Fibroblast of the aortic adventitia (primary cell): ENCODE results near the gene GSX2. TPM values are rescaled to one million over a fixed set of nuclear protein-coding genes. Genes with fewer than 3 reads are reported as not detected.

Experiments
- DNase-seq: peaks from one replicate; pipeline ENCODE4 v3.0.0-alpha.2; 2010; ENCODE audit warnings: low read depth
- H3K4me3 ChIP-seq: 2 replicates; pipeline ENCODE4 v1.5.1; 2011; ENCODE audit warnings: low read depth, mild to moderate bottlenecking, control low read depth, low read length, moderate library complexity
- CTCF ChIP-seq: IDR thresholded peaks from 2 replicates; pipeline ENCODE4 v1.5.1; 2011; ENCODE audit warnings: mild to moderate bottlenecking, low read length, control low read depth, inconsistent platforms; ENCODE audit not compliant: insufficient read depth
- total RNA-seq: library from RNA; depleted of rRNA; stranded (reverse); fragments of >200 nt; gene quantifications from 2 replicates; pipeline ENCODE4 v1.2.3, GENCODE V29; 2012; ENCODE audit warnings: low replicate concordance

GSX2 gene
- total RNA-seq, 1 donor, result not detected

DNA sequence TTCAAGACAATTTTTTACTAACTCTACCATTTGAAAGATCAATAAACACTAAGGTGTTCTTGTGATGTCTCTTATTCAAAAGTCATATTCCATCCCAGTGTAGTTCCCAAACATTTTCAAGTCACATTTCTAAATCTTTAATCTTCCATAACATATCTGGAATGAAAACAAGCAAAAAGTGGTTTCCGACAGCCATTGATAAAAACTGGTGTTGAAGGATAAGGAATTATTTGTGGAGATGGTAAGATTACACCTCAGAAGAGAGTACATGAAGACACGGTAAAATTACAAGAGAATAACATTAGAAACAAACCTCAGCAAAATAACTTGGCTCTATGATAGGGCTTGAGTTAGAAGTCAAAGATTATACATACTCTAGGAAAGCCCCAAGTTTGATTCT lies 39.8 kb upstream of the GSX2 start:
- H3K4me3 ChIP-seq, result peak overlapping the region; percentile 92
- no peak for TF ChIP-seq CTCF
- DNase-seq, result no peak

GRCh38 chr4:54061067-54061466 lies 38.9 kb upstream of the GSX2 start:
- no peak for TF ChIP-seq CTCF
- no peak for DNase-seq
- H3K4me3 ChIP-seq, result peak overlapping the region; percentile 92

- peak overlapping the region; percentile 92 for H3K4me3 ChIP-seq
- no peak for TF ChIP-seq CTCF
- no peak for DNase-seq
These were observed 38.1 kb upstream of the GSX2 start for GRCh38 chr4:54061873-54062272.

- TF ChIP-seq CTCF, result no peak
- DNase-seq, result no peak
- H3K4me3 ChIP-seq, result peak overlapping the region; percentile 92
These were observed 37.6 kb upstream of the GSX2 start for GRCh38 chr4:54062392-54062791.

- H3K4me3 ChIP-seq, result peak overlapping the region; percentile 92
- peak; percentile 67 for DNase-seq
These were observed 36.7 kb upstream of the GSX2 start for GRCh38 chr4:54063229-54063628.

GRCh38 chr4:54063737-54064316 lies 36.1 kb upstream of the GSX2 start:
- no peak for TF ChIP-seq CTCF
- H3K4me3 ChIP-seq, result peak overlapping the region; percentile 92
- DNase-seq, result no peak

More at GRCh38 chr4:54063229-54063628, 36.7 kb upstream of the GSX2 start:
- TF ChIP-seq CTCF, result no peak
